Suppressor macrophage treated with lipopolysaccharide for 4 hours (primary cell): ENCODE data around the gene NPIPB12.
"Not testable (repeated sequence)": the region's sequence is repeated elsewhere in the genome, so short reads cannot be mapped to it uniquely, and the experiment has no call there.

Experiments used
- DNase-seq: peaks from one replicate; pipeline ENCODE4 v3.0.0-alpha.2; 2020

Gene NPIPB12

GRCh38 chr16:29506308-29506707 lies at the start of gene NPIPB12:
NPIPB12 (minus strand) TSS chr16:29506408.
- DNase-seq = not testable (repeated sequence)

- DNase-seq = not testable (repeated sequence)
These were observed 15.3 kb upstream of the NPIPB12 start for GRCh38 chr16:29521520-29521919.

DNA sequence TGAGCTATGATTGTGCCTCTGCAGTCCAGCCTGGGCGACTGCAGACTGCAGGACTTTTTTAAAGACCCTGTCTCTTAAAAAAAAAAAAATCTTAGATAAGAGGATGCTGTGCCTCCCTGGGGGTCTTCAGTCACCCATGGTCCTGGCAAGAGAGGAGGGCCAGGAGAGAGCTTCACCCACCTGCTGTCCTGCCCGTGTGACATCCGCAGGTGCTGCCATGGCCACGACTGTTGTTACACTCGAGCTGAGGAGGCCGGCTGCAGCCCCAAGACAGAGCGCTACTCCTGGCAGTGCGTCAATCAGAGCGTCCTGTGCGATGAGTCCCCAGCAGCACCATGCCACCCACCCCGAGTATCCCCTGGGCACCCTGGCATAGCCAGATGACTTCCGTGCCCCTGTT lies 23.9 kb downstream of the NPIPB12 start:
- DNase-seq = not testable (repeated sequence)

DNA sequence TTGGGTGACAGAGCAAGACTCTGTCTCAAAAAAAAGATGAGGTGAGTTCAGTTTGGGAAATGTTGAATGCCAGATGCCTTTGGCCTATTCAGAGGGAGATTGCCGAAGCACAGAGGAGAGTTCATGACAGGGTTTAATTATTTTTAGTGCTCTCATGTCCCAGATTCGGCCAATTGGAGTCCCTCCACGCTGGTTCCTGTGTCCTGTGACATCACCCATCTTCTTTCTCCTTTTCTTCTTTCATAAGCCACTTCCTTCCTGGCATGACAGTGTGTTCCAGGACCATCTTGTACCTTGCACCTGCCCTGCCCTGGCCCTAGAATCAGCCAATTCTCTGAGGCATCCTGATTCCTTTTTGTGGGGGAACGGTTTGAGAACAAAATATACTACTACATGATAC lies 34.1 kb downstream of the NPIPB12 start:
- DNase-seq = not testable (repeated sequence)

GRCh38 chr16:29469660-29470059 lies 36.5 kb downstream of the NPIPB12 start:
- not testable (repeated sequence) for DNase-seq

DNA sequence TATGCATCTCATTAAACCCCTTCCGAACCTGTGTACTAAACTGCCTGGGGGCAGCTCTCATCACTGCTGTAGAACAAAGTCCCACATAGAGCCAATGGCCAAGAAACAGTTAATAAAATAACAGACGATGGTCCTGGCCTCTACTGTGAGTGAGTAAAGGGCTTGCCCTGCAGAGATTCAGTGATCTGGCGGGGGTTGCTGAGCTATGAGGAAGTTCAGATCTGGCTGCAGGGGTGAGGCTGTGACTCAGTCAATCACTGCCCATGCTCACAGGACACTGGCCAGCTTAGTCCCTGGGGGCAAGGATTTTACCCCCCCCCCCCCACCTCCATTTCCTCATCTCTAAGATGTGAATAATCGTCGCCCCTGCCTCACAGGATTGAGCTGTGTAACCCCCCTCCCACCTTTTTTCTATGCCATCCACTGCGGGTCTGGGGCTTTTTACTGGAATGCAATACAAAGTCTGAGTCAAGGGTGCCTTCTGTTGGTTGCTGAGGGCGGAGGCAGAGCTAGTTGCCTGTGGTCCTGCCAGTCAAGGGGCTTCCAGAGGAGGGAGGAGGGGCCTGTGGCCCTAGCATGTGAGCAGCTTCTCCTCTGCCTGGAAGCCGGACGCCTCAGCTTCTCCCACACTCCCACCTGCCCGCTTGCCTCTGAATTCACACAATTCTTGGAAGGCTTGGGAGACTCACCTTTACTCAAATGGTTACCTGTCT lies 38.4 kb downstream of the NPIPB12 start:
- DNase-seq = not testable (repeated sequence)

DNA sequence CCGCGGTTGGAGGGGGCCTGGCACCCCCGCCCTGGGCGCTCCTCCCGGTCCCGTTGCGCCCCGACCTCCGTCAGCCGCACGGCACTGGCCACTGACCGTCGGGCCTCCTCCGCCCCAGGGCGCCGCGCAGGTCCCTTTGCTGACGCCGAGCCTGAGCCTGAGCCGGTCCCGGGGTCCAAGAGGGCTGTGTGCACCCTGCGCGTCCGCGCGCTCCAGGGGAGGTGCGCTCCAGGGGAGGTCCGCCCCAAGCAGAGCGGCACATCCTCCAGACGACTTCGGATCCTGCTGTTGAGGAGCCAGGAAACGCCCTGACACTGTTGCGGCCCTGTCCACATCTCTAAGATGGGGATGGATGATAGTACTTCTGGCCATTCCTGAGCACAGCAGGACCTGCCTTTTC lies 39.3 kb downstream of the NPIPB12 start:
- DNase-seq = not testable (repeated sequence)

- DNase-seq = not testable (repeated sequence)
These were observed 40.0 kb downstream of the NPIPB12 start for GRCh38 chr16:29465985-29466824.

- DNase-seq = not testable (repeated sequence)
These were observed 45.6 kb downstream of the NPIPB12 start for GRCh38 chr16:29460647-29461030.

DNA sequence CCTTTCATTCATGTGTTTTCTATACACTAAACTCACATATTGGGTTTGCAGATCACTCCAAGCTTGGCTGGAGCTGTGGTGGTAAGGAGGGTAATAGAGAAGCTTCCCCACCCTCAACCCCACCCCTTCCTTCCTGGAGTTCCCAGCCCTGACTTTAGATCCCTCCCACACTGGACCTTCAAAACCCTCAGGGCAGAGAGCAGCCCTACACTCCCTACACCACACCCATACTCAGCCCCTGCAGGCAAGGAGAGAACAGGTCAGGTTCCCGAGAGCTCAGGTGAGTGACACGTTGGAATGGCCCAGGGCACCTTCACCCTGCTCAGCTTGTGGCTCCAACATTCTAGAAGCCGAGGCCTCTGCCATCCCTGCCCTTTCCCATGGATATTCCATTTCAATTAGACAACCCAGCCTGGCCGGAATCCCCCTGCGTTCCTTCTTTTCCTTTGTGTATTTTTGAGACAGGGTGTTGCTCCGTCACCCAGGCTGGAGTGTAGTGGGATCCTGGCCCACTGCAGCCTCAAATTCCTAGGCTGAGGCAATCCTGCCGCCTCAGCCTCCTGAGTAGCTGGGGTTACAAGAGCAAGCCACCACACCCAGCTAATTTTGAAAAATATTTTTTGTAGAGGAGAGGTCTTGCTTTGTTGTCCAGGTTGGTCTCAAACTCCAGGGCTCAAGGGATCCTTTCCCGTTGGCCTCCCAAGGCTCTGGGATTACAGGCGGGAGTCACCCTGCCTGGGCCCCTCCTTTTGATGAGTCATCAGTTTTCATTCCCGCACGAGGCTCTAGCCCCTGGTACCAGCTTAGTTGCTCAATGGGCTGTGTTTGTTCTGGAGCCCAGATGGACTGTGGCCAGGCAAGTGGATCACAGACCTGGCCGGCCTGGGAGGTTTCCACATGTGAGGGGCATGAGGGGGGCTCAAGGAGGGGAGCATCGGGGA lies 46.2 kb downstream of the NPIPB12 start, which contains the start of gene SULT1A4:
Gene SULT1A4 (plus strand): TSS at position 208 of the 941 bp plus-strand sequence. CDS start 1,473 bp downstream, outside the sequence.
- not testable (repeated sequence) for DNase-seq

DNA sequence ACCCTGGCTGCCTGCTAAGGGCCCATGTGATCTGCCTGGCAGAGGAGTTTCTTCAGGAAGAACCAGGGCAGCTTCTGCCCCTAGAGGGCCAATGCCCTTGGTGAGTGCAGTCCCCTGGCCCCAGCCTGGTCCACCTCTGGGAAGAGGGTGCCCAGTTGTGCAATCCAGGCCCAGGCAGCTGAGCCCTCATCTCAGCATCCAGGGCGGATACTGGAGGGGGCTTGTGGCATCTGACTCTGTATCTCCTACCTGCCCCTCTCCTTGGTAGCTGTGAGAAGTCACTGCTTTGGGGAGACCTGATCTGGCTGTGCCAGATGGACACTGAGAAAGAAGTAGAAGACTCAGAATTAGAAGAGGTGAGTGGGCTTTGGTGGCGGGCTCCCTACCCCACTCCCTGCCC lies 48.5 kb downstream of the NPIPB12 start:
- not testable (repeated sequence) for DNase-seq

DNA sequence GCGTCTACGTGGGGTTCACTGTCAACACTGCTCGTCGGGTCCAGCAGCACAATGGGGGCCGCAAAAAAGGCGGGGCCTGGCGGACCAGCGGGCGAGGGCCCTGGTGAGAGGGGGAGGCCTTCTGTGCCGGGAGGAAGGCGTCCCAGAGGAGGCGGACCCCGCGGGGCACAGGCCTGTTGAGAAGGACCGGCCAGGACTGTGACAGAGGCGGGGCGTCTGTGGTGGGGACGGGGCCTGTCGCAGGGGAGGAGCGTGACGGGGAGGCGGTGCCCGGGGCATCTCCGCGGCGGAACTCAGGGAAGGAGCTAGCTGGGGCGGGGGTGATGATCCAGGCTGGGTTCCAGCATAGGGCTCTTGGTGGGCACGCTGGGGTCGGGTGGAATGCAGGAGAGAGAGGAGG lies 51.4 kb downstream of the NPIPB12 start:
- not testable (repeated sequence) for DNase-seq

DNA sequence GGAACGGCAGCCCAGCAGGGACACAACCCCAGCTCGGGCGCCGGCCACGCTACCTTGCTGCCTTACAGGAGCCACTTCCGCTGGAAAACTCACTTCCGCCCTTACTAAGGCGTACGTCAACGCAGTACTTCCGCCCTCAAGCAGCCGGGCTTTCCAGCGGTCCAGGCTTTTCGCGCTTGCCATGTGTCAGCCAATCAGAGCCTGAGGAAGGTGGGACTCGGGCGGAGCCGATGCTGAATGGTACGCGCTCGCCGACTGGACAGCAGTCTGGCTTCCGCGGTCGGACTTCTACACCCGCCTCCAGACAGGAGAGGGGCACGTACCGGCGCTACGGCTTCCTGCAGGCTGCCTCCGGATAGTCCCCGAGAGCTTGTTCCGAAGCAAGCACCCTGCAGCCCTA lies 51.9 kb downstream of the NPIPB12 start, which contains the start of the genes BOLA2 and SLX1B:
Gene BOLA2 (minus strand): TSS at position 83 of the 400 bp plus-strand sequence. CDS start 98 bp downstream, outside the sequence.
Gene SLX1B (plus strand): TSS at position 265 of the 400 bp plus-strand sequence.
- DNase-seq = not testable (repeated sequence)

DNA sequence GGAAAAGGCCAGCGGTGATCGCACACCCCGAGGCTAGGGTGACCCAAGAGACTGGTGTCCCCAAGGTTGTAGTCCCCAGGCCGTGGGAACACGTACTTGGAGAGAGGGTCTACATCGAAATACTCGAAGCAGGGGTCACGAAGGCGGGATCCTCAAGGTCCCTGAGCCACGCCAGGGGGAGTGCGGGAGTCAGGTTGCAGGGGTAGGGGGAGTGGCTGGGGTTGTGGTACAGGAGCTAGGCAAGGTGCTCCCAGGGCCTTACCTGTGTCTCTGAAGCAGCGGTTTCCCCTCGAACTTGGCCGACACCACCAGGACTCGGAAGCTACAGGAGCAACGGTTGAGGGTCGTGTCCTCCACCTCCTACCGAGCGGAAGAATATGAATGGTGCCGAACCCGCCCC lies 52.5 kb downstream of the NPIPB12 start:
- DNase-seq = not testable (repeated sequence)
